HG03378 (cell line): Measurements from ENCODE around the gene THSD7B.
"Not testable (repeated sequence)": the region's sequence is repeated elsewhere in the genome, so short reads cannot be mapped to it uniquely, and the experiment has no call there.

Experiments
- ATAC-seq: cut with Tn5 transposase; IDR thresholded peaks from one replicate; pipeline ENCODE4 v1.9.1; 2021; ENCODE audit warnings: mild to moderate bottlenecking, moderate library complexity; ENCODE audit not compliant: unreplicated experiment

THSD7B gene

GRCh38 chr2:136765256-136766072 lies at the start of gene THSD7B:
Gene THSD7B, plus strand, starts transcription at chr2:136765545. Its CDS starts 116,634 bp downstream, at chr2:136882179.
- ATAC-seq: no peak

GRCh38 chr2:136718273-136718672 lies 47.1 kb upstream of the THSD7B start:
- no peak for ATAC-seq

GRCh38 chr2:136727973-136728699 lies 37.2 kb upstream of the THSD7B start:
- ATAC-seq: no peak

GRCh38 chr2:136736236-136736635 lies 29.1 kb upstream of the THSD7B start:
- ATAC-seq: no peak

- ATAC-seq: no peak
These were observed 27.3 kb upstream of the THSD7B start for GRCh38 chr2:136738044-136738443.

GRCh38 chr2:136741471-136741870 lies 23.9 kb upstream of the THSD7B start:
- no peak for ATAC-seq

GRCh38 chr2:136750065-136750464 lies 15.3 kb upstream of the THSD7B start:
- no peak for ATAC-seq

- no peak for ATAC-seq
These were observed 13.9 kb upstream of the THSD7B start for GRCh38 chr2:136751406-136751805.

- not testable (repeated sequence) for ATAC-seq
These were observed 6.8 kb upstream of the THSD7B start for GRCh38 chr2:136758504-136758903.

- ATAC-seq: no peak
These were observed 691 bp upstream of the THSD7B start for GRCh38 chr2:136764452-136765255.

- no peak for ATAC-seq
These were observed 694 bp downstream of the THSD7B start for GRCh38 chr2:136766073-136766404.

GRCh38 chr2:136767030-136767429 lies 1.7 kb downstream of the THSD7B start:
- ATAC-seq: no peak

GRCh38 chr2:136769871-136770270 lies 4.5 kb downstream of the THSD7B start:
- ATAC-seq: no peak

GRCh38 chr2:136770384-136770783 lies 5.0 kb downstream of the THSD7B start:
- ATAC-seq: no peak

- ATAC-seq: no peak
These were observed 12.0 kb downstream of the THSD7B start for GRCh38 chr2:136777391-136777790.

- ATAC-seq: no peak
These were observed 18.5 kb downstream of the THSD7B start for GRCh38 chr2:136783856-136784255.

- no peak for ATAC-seq
These were observed 19.9 kb downstream of the THSD7B start for GRCh38 chr2:136785215-136785614.

- no peak for ATAC-seq
These were observed 22.6 kb downstream of the THSD7B start for GRCh38 chr2:136787970-136788369.

- no peak for ATAC-seq
These were observed 31.0 kb downstream of the THSD7B start for GRCh38 chr2:136796339-136796738.

GRCh38 chr2:136798766-136799165 lies 33.4 kb downstream of the THSD7B start:
- ATAC-seq: no peak

- ATAC-seq: no peak
These were observed 36.3 kb downstream of the THSD7B start for GRCh38 chr2:136801661-136802060.
